ENCODE measurements around the gene CPNE2.
"Not testable (repeated sequence)": the region's sequence is repeated elsewhere in the genome, so short reads cannot be mapped to it uniquely, and the experiment has no call there.

Gene CPNE2

GRCh38 chr16:57067347-57067746 is 25.0 kb upstream of the CPNE2 start:
- H3K4me3 ChIP-seq, result no peak overlapping the region
- no peak overlapping the region for H3K27ac ChIP-seq

DNA sequence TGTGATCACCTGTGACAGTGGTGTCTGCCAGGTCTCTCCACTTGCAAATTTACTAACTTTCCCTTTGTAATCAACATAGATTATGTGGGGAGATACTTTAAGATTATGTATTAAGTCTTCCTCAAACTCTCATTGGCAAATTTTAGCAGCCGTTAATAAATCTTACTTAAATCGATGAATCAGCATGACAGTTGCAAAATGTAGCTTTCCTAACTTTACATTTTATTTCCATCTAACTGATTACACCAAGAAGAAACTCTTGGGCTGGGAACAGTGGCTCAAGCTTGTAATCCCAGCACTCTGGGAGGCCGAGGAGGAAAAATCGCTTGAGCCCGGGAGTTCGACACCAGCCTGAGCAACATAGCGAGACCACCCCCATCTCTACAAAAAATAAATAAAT is 23.3 kb upstream of the CPNE2 start:
- H3K4me3 ChIP-seq, result no peak overlapping the region

DNA sequence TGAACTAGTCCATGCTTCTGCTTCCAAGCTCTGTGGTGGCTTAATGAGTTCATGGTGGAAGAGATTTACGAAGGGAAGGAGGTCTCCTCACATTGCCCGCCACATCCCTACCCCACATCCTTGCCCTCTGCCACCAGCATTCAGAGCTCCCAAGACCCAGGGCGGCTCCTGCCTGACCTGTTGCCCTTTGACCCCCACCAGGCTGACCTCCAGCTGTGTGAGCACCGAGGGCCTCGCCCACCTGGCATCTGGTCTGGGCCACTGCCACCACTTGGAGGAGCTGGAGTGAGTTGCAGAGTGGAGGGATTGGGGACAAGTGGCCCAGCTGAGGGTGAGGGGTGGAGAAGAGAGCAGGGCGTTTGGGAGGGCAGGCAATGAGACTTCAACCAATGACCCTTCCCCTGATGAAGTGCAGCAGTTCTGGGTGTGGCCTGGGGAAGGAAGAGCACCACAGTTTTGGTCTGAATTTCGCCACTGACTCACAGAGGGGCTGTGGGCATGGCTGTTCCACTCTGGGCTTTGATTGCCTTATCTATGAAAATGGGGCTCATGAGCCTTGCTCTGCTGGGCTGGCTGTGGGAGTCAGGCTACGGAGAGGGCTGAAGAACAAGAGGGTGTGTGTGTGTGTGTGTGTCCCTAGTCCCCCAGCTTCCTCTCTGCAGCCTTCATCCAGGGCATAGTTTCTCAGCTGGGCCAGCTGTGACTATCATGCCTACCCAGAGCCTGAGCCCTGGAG is 22.6 kb upstream of the CPNE2 start:
- Histone ChIP-seq H3K4me3 (no peak overlapping the region), H3K27ac (no peak overlapping the region)

More for the DNA sequence above, 23.3 kb upstream of the CPNE2 start:
- H3K27ac ChIP-seq, result no peak overlapping the region

- Histone ChIP-seq H3K27ac (no peak overlapping the region), H3K4me3 (no peak overlapping the region)
These were observed 22.0 kb upstream of the CPNE2 start for GRCh38 chr16:57070424-57070823.

GRCh38 chr16:57071081-57071732 is 21.2 kb upstream of the CPNE2 start:
- not testable (repeated sequence) for H3K27ac ChIP-seq, H3K4me3 ChIP-seq

- H3K4me3 ChIP-seq, result no peak overlapping the region
- peak overlapping the region in 1 of 21 experiments; percentile 22 for H3K27ac ChIP-seq
These were observed 20.4 kb upstream of the CPNE2 start for GRCh38 chr16:57071831-57072582.

DNA sequence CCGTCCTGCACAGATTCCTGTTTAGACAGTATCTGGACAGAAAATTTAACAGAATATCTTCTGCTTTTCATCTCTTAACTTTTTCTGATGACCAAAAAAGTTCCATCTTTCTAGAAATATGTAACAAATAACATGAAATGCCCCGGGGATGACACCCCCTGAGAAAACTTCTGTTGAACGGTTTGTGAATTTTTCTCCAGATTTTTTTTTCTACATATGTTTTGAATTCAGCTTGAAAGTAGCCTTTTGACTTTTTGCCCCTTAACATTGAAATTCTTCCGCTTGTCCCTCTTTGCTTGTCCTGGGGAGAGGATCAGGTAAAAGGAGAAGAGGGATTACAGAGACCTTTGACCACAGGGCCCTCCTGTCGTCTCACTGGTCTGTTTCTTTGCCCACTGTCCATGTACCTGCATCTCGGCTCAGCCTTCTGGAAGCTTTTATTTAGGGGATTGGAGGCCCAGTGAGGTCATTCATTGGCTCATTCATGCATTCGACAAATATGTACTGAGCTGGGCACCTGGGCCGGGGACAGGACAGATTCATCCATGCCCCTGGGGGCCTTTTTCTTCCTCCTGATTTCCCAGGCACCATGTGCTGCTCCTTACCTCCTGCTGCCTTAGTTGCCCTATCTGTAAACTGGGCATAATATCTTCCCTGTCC is 19.6 kb upstream of the CPNE2 start:
- H3K27ac ChIP-seq, result no peak overlapping the region
- H3K4me3 ChIP-seq, result no peak overlapping the region

DNA sequence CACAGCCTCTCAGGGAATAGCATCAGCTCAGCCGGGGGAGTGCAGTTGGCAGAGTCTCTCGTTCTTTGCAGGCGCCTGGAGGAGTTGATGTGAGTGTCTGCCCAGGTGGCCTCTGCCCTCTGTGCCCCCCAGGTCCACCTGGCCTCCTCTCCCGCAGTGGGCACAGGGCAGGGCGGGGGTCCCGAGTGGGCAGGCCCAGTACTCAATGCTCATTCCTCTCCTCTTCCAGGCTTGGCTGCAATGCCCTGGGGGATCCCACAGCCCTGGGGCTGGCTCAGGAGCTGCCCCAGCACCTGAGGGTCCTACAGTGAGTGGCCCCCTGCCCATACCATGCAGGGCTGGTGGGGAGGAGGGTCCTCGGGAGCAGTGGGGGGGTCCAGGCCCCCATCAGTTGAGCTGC is 14.7 kb upstream of the CPNE2 start:
- no peak overlapping the region for H3K27ac ChIP-seq

DNA sequence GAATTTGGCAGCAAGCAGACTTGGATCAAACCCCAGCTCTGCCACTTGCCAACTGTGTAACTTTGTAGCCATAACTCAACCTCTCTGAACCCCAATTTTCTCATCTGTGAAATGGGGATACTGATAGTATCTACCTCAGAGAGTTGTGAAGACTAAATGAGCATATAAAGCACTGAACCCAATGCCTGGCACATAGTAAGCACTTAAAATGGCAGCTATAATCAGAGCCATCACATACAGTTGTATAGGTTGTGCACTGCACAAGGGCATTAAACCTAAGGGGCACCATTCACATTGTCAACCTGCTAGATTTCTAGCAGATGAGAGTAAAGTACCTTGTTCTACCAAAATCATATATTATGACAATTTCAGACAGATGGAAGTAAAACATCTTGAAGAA is 10.6 kb upstream of the CPNE2 start:
- no peak overlapping the region for H3K4me3 ChIP-seq
- H3K27ac ChIP-seq, result no peak overlapping the region

More for the DNA sequence above, 14.7 kb upstream of the CPNE2 start:
- no peak overlapping the region for H3K4me3 ChIP-seq

- Histone ChIP-seq H3K27ac (no peak overlapping the region), H3K4me3 (no peak overlapping the region)
These were observed 9.7 kb upstream of the CPNE2 start for GRCh38 chr16:57082664-57083063.

DNA sequence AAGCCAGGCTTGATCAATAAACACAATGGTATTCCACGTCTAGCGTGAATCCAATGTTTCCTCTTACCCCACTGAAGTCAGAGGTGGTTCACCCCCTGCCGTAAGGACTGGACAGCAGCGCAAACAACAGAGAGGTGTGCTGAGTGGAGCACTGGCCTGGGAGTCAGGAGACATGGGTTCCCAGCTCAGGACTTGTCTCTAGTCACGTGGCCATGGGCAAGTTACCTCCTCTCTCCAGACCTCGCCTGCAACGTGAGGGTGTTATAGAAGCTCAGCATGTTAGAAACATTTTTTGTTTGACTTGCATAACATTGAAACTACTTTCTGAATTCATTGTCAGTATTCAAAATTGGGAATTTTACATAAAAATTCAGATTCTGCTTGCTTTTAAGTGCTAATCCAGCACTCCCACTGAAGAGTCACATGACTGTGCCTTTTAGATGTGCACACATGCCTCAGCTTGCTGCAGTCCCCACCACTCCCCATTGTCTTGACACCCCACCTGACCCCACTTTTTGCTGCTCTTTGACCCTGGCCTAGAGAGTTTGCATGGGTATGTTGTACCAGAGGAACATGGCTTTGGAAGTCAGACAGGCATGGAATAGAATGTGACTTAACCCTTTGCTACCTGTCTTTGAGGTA is 8.8 kb upstream of the CPNE2 start:
- Histone ChIP-seq H3K4me3 (no peak overlapping the region), H3K27ac (no peak overlapping the region)

DNA sequence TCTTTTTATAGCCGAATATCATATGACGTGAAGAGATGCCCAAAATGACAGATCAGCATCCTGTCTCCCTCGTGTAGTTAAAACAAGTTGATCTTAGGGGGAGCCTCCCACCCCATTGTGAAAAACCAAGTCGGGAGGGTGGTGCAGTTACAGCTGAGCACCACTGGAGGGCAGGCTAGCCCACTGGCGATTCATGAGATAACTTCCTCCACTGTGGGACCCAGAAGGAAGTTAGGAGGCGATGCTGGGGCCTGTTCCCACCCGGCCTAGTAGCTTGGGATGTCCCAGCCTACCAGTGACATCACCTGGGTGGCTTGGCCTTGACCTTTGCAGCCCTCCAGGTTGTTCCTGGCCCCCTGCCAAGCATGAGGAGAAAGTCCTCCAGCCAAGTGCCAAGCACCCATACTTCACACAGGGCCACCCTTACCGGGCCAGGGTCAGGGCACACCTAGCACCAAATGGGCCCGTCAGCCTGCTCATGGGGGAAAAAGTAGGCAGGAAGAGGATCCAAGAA is 8.1 kb upstream of the CPNE2 start:
- H3K27ac ChIP-seq, result peak overlapping the region in 1 of 21 experiments; percentile 39
- H3K4me3 ChIP-seq, result no peak overlapping the region

- no peak overlapping the region for H3K4me3 ChIP-seq
- no peak overlapping the region for H3K27ac ChIP-seq
These were observed 7.4 kb upstream of the CPNE2 start for GRCh38 chr16:57084996-57085395.

GRCh38 chr16:57087003-57087402 is 5.4 kb upstream of the CPNE2 start:
- Histone ChIP-seq H3K27ac (no peak overlapping the region), H3K4me3 (no peak overlapping the region)

DNA sequence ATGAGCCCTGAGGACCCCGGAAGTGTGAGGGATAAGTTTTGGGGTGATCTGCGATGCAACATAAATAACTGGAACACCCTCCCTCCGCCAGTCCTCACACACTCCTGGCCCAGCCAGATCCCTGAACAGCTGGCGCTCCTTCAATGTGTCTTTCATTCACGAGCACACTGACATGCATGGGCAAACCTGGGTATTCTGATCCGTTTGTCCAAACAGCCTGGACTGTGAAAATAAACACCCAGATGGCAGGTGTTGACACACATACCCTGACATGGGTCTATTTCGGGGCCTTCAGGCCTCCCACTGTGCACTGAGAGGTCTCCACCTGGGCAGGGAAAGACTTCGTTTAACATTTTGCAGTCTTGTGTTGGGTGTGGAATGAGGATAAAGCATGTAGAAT is 3.0 kb upstream of the CPNE2 start:
- no peak overlapping the region for H3K27ac ChIP-seq

DNA sequence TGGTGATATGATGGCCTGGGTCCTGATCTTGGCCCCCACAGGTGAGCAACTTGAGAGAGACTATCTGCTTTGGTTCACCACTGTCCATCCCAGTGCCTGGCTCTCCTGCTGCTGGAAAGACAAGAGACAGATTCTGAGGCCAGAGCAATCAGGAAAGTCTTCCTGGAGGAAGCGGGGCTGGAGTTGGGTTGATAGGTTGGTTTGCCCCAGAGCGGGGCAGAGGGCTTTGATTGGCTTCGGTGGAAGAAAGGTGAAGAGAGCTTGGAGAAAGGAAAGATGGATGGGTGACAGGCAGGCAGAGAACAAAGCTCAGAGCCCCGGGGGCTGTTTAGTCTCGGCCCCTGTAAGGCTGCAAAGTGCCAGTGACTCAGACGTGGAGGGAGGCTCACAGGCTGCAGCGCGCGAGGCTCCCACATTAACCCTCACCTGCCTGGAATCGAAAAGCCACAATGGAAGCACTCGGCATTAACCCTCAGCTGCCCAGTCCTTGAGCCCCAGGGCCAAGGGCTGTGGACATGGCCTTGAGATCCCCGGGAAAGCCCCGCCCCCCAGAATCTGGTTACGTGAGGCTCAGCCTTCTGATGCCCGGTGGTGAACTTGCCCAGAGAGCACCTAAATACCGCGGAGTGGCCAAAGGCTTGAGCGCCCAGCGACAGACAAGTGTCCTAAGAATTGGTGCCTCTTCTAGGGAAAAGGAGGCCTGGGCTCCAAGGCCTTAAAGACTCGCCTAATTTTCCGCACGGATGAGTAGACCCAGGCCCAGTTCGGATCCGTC is 996 bp upstream of the CPNE2 start:
- H3K27ac ChIP-seq, result peak overlapping the region in 19 of 21 experiments; percentile 23 to 87 (median 79)
- H3K4me3 ChIP-seq, result peak overlapping the region; percentile 45 to 83 (median 70)

More for the DNA sequence above, 3.0 kb upstream of the CPNE2 start:
- no peak overlapping the region for H3K4me3 ChIP-seq

GRCh38 chr16:57092786-57093411 is 516 bp downstream of the CPNE2 start:
- Histone ChIP-seq H3K4me3 (peak overlapping the region; percentile 45 to 83 (median 70)), H3K27ac (peak overlapping the region; percentile 22 to 90 (median 77))
